Duodenal mucosa (tissue), 2 donors: Measurements from ENCODE around the gene MST1R.

Experiments
- H3K27ac ChIP-seq: one replicate; pipeline ENCODE4 v1.7.0; 2013; ENCODE audit warnings: low read depth, low read length
- H3K27me3 ChIP-seq, 2 donors: one replicate each; pipeline ENCODE4 v1.7.0; 2013; ENCODE audit warnings: low read length in 2 of 2, control low read depth in 1 of 2; ENCODE audit not compliant: insufficient read depth in 2 of 2, control insufficient read depth in 1 of 2
- H3K36me3 ChIP-seq, 2 donors: one replicate each; pipeline ENCODE4 v1.7.0; 2013; ENCODE audit warnings: low read length in 2 of 2, control low read depth in 1 of 2; ENCODE audit not compliant: insufficient read depth in 2 of 2, control insufficient read depth in 1 of 2
- H3K4me1 ChIP-seq, 2 donors: one replicate each; pipeline ENCODE4 v1.7.0; 2013; ENCODE audit warnings: low read length in 2 of 2, control low read depth in 1 of 2; ENCODE audit not compliant: insufficient read depth in 2 of 2, control insufficient read depth in 1 of 2
- H3K4me3 ChIP-seq, 2 donors: one replicate each; pipeline ENCODE4 v1.7.0; 2013; ENCODE audit warnings: low read length in 2 of 2, low read depth in 1 of 2
- H3K9ac ChIP-seq, 2 donors: one replicate each; pipeline ENCODE4 v1.7.0; 2013; ENCODE audit warnings: low read length in 2 of 2, low read depth in 1 of 2
- H3K9me3 ChIP-seq, 2 donors: one replicate each; pipeline ENCODE4 v1.7.0; 2013; ENCODE audit warnings: low read length in 2 of 2, control low read depth in 1 of 2; ENCODE audit not compliant: control insufficient read depth in 1 of 2

MST1R gene

GRCh38 chr3:49879721-49880120 lies 24.0 kb downstream of the MST1R start:
- Histone ChIP-seq H3K9ac (no peak overlapping the region), H3K36me3 (no peaks in the 10 kb centered on the region), H3K4me1 (peaks cover 15 to 20% of the 10 kb centered on the region in 2 donors), H3K9me3 (no peaks in the 10 kb centered on the region), H3K4me3 (no peak overlapping the region), H3K27me3 (no peaks in the 10 kb centered on the region), H3K27ac (no peak overlapping the region)

- Histone ChIP-seq H3K9me3 (no peaks in the 10 kb centered on the region), H3K9ac (no peak overlapping the region)
Measured at GRCh38 chr3:49878686-49879085, 25.0 kb downstream of the MST1R start.

GRCh38 chr3:49877716-49878115 lies 26.0 kb downstream of the MST1R start:
- H3K27ac ChIP-seq = no peak overlapping the region
- H3K9ac ChIP-seq = no peak overlapping the region
- H3K27me3 ChIP-seq = no peaks in the 10 kb centered on the region
- H3K4me3 ChIP-seq = no peak overlapping the region
- H3K9me3 ChIP-seq = no peaks in the 10 kb centered on the region
- H3K4me1 ChIP-seq = peaks cover 29 to 37% of the 10 kb centered on the region in 2 donors
- no peaks in the 10 kb centered on the region for H3K36me3 ChIP-seq

More at GRCh38 chr3:49878686-49879085, 25.0 kb downstream of the MST1R start:
- no peak overlapping the region for H3K27ac ChIP-seq
- H3K27me3 ChIP-seq = no peaks in the 10 kb centered on the region
- H3K4me1 ChIP-seq = peaks cover 20 to 29% of the 10 kb centered on the region in 2 donors
- no peaks in the 10 kb centered on the region for H3K36me3 ChIP-seq
- no peak overlapping the region for H3K4me3 ChIP-seq

- Histone ChIP-seq H3K36me3 (no peaks in the 10 kb centered on the region), H3K4me1 (peaks cover 22 to 27% of the 10 kb centered on the region in 2 donors), H3K27me3 (no peaks in the 10 kb centered on the region), H3K4me3 (no peak overlapping the region), H3K9me3 (no peaks in the 10 kb centered on the region), H3K9ac (no peak overlapping the region), H3K27ac (no peak overlapping the region)
Measured at GRCh38 chr3:49876567-49876966, 27.1 kb downstream of the MST1R start.

GRCh38 chr3:49873623-49874022 lies 30.1 kb downstream of the MST1R start:
- Histone ChIP-seq H3K36me3 (no peaks in the 10 kb centered on the region), H3K9me3 (no peaks in the 10 kb centered on the region), H3K27ac (no peak overlapping the region), H3K9ac (no peak overlapping the region), H3K4me3 (no peak overlapping the region), H3K27me3 (peaks cover 6 to 10% of the 10 kb centered on the region in 2 donors), H3K4me1 (peaks cover 15 to 24% of the 10 kb centered on the region in 2 donors)

- no peak overlapping the region for H3K4me3 ChIP-seq
- H3K27me3 ChIP-seq = peaks cover 14 to 18% of the 10 kb centered on the region in 2 donors
- H3K27ac ChIP-seq = no peak overlapping the region
- H3K36me3 ChIP-seq = no peaks in the 10 kb centered on the region
- H3K9ac ChIP-seq = peak overlapping the region in 1 of 2 donors; percentile 6
- H3K4me1 ChIP-seq = peaks cover 15 to 24% of the 10 kb centered on the region in 2 donors
- no peaks in the 10 kb centered on the region for H3K9me3 ChIP-seq
Measured at GRCh38 chr3:49872801-49873281, 30.8 kb downstream of the MST1R start.

- H3K27ac ChIP-seq = no peak overlapping the region
- no peaks in the 10 kb centered on the region for H3K36me3 ChIP-seq
- H3K4me3 ChIP-seq = no peak overlapping the region
- H3K9me3 ChIP-seq = no peaks in the 10 kb centered on the region
- peaks cover 16 to 19% of the 10 kb centered on the region in 2 donors for H3K27me3 ChIP-seq
- no peak overlapping the region for H3K9ac ChIP-seq
- peaks cover 15 to 24% of the 10 kb centered on the region in 2 donors for H3K4me1 ChIP-seq
Measured at GRCh38 chr3:49871531-49872153, 32.0 kb downstream of the MST1R start.

DNA sequence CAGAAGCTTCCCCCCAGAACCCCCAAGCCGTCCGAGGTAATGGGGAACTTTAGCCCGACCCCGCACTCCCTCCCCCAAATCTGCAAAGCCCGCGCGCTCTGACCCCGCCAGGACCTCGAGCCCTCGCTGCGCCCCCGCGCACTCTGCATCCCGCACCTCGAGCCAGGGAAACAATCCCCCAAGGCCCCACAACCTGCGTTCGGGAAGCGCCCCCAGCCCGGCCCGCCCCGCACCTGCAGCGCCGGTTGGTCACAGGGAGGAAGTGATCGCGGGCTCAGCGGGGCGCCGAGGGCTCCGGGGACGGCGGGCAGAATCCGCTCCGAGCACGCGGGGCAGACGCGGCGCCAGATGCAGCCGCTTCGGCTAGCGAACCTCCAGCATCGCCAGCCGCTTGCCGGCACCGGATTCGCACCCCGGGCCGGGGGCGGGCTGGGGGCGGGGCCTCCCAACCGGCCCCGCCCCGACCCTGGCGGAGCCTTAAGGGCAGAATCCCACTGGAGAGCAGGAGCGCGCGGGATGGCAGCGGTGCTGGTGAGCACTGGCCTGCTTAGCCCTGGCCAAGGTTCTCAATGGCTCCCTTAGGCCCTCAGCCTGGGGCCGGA lies 34.0 kb downstream of the MST1R start, which contains the start of gene CAMKV:
TSS of gene CAMKV (minus strand) at position 382 of the 602 bp plus-strand sequence. CDS start 7,518 bp downstream, outside the sequence.
- Histone ChIP-seq H3K9ac (no peak within 1 kb of the TSS), H3K27ac (no peak within 1 kb of the TSS), H3K36me3 (no peaks in the 10 kb centered on the region), H3K9me3 (no peaks in the 10 kb centered on the region), H3K27me3 (peaks cover 22 to 29% of the 10 kb centered on the region in 2 donors), H3K4me1 (peaks cover 15 to 24% of the 10 kb centered on the region in 2 donors), H3K4me3 (peak within 1 kb of the TSS; percentile 25 to 45)

GRCh38 chr3:49868862-49869466 lies 34.7 kb downstream of the MST1R start:
- H3K4me3 ChIP-seq = peak overlapping the region in 1 of 2 donors; percentile 45
- H3K9ac ChIP-seq = no peak overlapping the region
- no peak overlapping the region for H3K27ac ChIP-seq

GRCh38 chr3:49867871-49868321 lies 35.8 kb downstream of the MST1R start:
- Histone ChIP-seq H3K27me3 (peaks cover 30 to 36% of the 10 kb centered on the region in 2 donors), H3K9me3 (no peaks in the 10 kb centered on the region), H3K36me3 (no peaks in the 10 kb centered on the region), H3K9ac (no peak overlapping the region), H3K27ac (no peak overlapping the region), H3K4me3 (no peak overlapping the region), H3K4me1 (peaks cover 2 to 8% of the 10 kb centered on the region in 2 donors)

More at GRCh38 chr3:49868862-49869466, 34.7 kb downstream of the MST1R start:
- H3K4me1 ChIP-seq = peaks cover 13 to 18% of the 10 kb centered on the region in 2 donors
- H3K9me3 ChIP-seq = no peaks in the 10 kb centered on the region
- H3K36me3 ChIP-seq = no peaks in the 10 kb centered on the region
- H3K27me3 ChIP-seq = peaks cover 27 to 35% of the 10 kb centered on the region in 2 donors
